ENCODE data around the gene TMC8.

GRCh38 chr17:78103311-78103710 is 27.3 kb upstream of the TMC8 start:
- TF ChIP-seq BACH1 (IDR thresholded peaks at IDR 0.05; ENCODE audit: low read length), result no peak
- no peak for TF ChIP-seq CTCF (IDR thresholded peaks at IDR 0.05; ENCODE audit: control extremely low read depth in 1 of 3, insufficient read depth in 1 of 3, low read depth in 1 of 3, low read length in 3 of 3)

Data from H1 (cell line).